HG02870 (cell line): ENCODE data around the gene THG1L.

Experiments used
- ATAC-seq: cut with Tn5 transposase; IDR thresholded peaks from one replicate; pipeline ENCODE4 v1.9.1; 2021; ENCODE audit warnings: mild to moderate bottlenecking, moderate library complexity; ENCODE audit not compliant: unreplicated experiment

Gene THG1L

DNA sequence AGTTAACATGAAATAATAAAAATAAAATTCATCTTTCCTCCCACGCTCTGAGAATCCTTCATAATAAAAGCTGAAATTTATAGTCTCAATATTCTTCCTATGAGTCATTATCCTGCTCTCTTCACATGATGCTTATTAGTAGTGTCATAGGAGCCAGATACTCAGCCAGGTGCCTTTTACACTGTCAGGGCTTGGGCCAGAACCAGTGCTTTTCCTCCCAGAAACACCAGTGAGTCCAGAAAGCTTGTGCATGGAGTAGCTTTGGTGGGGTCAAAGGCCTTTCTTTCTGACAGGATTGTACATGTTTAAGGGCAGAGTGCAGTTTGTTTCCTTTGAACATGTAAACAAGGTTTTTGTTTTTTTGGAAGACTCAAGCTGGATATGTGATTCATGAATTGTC lies 19.1 kb downstream of the THG1L start:
- no peak for ATAC-seq

DNA sequence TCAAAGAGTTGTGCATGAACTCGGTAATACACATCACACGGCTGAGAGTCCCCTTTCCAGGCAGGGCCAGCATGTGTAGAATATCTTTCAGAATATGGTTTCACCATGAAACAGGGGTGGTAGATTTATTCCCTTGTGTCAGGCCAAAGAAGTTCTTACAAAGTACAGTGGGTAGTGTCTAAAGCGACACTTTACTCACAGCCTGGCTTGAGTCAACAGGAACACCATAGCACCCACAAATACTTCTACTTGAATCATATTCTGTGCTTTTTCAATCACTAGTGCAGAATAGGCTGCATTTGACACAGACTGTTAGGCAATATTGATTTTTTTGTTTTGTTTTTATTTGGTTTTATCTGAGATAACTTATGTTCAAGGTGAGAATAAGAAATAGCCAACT lies 24.9 kb downstream of the THG1L start:
- no peak for ATAC-seq

DNA sequence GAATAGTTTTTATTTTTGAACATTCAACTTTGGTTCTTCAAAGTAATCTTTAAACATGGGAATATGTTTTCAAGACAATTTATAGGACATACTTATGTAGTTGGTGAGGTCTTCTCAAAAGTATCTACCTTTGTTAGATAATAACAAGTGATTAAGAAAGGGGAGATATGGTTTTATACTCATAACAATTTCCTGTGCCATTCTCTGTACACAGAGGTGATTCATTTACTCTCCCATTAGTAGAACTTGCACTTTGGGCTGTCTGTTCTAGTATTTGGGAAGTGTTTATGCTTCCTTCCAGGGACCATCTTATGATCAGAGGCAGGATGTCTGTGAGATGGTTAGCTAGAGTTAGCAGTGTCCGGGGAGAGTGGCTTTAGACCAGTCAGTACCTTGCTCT lies 27.5 kb downstream of the THG1L start:
- ATAC-seq, result no peak

DNA sequence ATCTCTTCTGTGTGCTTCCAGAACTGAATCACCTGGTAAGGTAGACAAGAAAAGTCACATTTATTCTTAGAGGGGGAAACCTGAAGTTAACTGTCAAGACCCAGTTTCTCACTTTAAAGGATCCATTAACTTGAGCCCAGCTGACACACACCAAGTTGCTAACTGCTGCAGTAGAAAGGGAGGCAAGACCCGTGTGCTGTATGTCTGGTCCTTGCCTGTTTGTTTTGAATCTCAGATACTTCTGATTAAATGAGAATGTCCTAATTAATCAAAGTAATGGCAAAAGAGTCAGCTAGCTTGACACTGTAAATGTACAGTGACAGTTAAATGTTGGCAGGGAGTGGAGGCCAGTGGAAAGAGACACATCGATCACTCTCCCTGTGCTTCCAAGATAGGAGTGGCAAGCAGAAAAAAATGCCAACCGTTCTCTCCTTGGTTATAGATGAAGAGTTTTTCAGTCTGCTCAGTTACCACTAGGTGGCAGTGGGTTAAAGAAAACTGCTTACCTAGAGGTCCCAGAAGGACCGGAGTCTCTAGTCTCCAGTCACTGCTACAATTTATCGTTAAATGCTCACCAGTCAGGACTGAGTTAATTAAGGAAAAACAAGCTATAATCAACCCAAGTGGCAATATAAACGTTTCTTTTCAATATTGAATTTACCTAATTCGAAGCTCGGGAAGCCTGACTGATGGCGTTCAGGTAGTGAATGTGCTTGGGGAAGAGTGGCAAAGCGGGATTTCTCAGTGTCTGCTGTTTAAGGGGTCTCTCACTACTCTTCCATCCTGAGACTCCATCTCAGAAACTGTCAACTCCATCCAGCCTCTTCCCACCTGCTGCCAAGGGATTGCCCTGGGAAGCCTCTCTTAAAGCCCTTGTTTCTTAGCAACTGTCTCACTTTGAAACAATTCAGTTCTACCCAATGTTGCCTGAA lies 30.7 kb downstream of the THG1L start:
- ATAC-seq, result no peak

DNA sequence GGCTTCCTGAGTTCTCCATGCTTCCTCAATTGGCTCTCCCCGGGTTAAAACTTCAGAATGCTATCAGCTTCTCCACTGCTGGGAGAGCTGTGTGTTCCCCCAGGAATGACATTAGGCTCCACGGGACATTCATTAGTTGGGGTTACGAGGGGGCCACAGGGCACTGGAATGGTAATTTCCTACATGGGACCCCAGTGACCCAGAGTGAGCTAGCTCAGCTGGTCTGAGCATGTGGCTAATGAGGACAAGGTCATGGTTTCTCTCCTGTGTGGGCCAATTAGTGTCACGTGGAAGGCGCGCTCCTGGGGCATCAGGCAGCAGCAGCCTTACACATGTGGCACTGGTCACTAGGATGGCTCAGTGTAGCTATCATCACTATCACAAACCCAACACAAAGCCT lies 33.3 kb downstream of the THG1L start:
- no peak for ATAC-seq

DNA sequence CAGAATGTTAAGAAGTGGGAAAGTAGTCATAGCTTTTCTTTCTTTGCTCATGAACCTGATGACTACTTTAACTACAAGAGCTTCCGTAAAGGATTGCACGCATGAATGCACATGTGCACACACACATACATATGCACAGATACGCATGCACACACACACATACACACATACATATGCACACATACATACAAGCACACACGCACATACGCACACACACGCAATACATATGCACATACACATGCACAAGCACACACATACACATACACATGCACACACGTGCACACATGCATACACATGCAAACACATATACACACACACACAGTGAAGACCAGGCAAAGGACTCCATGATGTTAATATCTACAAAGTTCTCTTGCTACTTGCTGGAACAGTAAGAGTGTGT lies 35.2 kb downstream of the THG1L start:
- ATAC-seq, result no peak

DNA sequence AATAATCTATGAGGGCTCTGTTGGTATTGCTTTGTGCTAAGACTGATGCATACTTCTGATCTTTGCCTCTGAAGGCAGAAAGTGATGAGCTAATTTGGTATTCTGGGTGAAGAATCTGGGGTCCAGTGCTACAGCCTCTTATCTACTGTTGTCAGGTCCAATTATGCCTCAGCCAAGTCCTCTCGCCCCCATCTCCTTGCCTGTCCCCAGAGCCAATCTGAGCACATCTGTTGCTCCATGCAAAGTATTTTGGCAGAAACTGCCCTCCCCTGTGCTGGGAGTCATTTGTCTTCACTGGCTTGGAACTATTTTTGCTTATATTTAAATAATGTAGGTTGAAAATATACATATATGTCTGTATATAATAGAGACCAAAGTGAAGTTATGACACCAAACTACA lies 35.7 kb downstream of the THG1L start:
- ATAC-seq, result no peak

DNA sequence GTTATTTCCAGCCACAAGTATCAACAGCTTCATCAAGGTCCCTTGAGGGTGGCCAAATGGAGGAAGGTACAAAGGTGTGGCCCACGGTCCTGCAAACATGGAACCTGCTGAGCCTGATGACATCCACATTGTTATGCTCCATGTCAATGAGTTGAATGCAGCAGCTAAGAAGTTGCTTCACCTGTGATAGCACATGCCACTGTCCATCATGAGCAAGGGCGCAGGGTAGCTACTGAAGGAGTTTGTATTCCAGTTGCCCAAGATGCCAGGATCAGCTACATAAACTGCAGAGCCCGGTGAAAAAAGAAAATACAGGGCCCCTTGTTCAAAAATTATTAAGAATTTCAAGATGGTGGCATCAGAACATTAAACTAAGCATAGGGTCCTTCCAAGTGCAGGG lies 36.5 kb downstream of the THG1L start:
- no peak for ATAC-seq

DNA sequence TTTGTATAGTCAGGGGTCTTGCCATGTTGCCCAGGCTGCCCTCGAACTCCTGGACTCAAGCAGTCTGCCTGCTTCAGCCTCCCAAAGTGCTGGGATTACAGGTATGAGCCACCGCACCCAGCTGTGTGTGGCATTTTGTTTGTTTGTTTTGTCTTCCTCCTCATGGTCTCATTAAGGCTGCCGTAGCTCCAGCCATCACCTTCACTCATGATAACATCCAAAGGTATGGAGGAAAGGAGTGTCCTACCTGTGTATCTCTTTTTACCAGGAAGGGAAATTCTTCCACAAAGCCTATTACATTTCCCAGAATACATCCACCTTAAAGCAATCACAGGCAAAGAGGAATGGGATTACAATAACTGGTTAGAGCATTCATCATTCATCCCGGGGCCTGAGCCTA lies 39.4 kb downstream of the THG1L start:
- no peak for ATAC-seq

DNA sequence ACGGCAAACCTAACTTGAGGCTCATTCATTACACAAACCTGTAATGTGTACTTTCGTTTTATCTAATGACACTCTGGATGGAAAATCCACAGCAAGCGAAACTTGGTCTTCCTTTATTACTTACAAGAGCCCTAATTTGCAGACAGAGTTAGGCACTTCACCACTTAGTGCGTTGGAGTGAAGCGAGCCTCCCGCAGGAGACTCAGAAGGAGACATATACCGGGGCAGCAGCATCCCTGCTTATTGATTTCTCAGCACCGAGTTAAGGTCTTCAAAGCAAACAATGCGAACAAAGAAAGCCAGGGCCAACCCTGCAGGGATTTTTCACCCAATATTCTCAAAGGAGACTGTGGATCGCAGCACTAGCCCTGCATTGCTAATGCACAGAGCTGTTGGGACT lies 40.9 kb downstream of the THG1L start:
- no peak for ATAC-seq

DNA sequence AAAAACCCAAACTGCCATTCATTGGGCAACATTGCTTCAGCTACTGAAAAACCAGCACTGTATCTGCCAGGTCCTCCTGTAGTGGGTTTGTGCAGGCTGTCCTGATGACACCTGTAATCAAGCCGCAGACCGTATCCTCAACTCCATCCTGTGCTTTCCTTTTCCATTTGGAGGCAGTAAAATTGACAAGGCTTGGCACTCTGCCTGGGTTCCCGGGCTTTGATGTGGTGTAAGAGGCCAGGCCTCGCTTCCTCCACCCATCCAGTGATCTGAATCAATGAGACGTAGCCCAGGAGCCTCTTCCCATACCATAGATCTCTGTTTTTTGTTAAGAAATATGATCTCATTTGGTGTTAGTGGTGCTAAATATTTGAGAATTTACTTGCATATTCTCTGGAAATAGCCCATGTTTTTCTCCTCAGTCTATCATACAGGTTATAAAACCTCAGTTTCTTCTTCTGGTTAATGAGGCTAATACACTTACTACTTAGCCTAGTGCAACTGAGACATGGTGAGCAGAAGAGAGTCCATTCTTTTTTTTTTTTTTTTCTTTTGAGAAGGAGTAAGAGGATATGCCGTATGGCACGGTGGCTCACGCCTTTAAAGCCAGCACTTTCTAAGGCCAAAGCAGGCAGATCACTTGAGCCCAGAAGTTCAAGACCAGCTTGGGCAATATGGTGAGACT lies 47.0 kb downstream of the THG1L start:
- ATAC-seq, result no peak

DNA sequence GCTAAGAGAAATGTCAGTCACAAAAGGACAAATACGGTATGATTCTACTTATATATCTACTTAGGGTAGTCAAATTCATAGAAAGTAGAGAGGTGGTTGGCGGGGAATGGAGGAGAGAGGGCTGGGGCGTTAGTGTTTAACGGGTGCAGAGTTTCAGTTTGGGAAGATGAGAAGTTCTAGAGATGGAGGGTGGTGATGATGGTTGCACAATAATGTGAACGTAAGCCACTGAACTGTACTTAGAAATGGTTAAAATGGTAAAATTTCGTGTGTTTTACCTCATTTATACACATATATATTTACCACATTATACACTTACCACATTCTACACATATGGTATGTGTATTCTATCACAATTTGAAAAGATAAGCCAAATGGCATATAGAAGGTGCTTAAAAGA lies 48.0 kb downstream of the THG1L start:
- no peak for ATAC-seq

DNA sequence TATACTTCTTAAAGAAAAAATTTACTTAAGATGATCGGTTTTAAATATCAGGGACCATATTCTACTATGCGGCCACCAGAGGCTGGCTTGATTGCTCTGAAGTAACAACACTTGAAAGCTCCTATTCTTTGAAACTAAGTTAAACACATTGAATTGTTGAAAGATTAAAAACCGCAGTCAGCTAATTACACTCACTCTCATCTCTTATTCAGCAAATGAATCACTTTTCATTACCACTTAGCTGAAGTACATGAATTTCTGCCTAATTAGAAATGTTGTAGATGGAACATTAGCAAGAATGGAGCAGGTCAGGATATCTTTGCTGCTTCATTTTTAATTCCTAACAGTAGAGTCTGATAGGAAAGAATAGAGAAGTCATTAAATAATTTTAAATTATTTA lies 54.6 kb downstream of the THG1L start:
- no peak for ATAC-seq
